GM18907 (cell line): Measurements from ENCODE around the gene MMP14.
"Not testable (repeated sequence)": the region's sequence is repeated elsewhere in the genome, so short reads cannot be mapped to it uniquely, and the experiment has no call there.

ENCODE experiments used
- ATAC-seq: cut with Tn5 transposase; IDR thresholded peaks from one replicate; pipeline ENCODE4 v1.9.1; 2021; ENCODE audit warnings: mild to moderate bottlenecking, moderate library complexity; ENCODE audit not compliant: unreplicated experiment

The MMP14 gene

GRCh38 chr14:22841311-22841710 lies 4.9 kb downstream of the MMP14 start:
- ATAC-seq = no peak

GRCh38 chr14:22841769-22842168 lies 5.4 kb downstream of the MMP14 start:
- no peak for ATAC-seq

GRCh38 chr14:22842211-22843122 lies 6.1 kb downstream of the MMP14 start:
- no peak for ATAC-seq

GRCh38 chr14:22843123-22843925 lies 6.9 kb downstream of the MMP14 start:
- no peak for ATAC-seq

- ATAC-seq = no peak
These were observed 8.1 kb downstream of the MMP14 start for GRCh38 chr14:22844221-22845102.

- ATAC-seq = no peak
These were observed 8.7 kb downstream of the MMP14 start for GRCh38 chr14:22845103-22845394.

GRCh38 chr14:22845821-22846625 lies 9.6 kb downstream of the MMP14 start:
- no peak for ATAC-seq

GRCh38 chr14:22846811-22847307 lies 10.5 kb downstream of the MMP14 start:
- no peak for ATAC-seq

GRCh38 chr14:22847661-22848341 lies 11.4 kb downstream of the MMP14 start:
- no peak for ATAC-seq

GRCh38 chr14:22848351-22849164 lies 12.2 kb downstream of the MMP14 start:
- ATAC-seq = no peak

GRCh38 chr14:22849212-22849819 lies 12.9 kb downstream of the MMP14 start:
- no peak for ATAC-seq

GRCh38 chr14:22850944-22851764 lies 14.8 kb downstream of the MMP14 start:
- ATAC-seq = no peak

- not testable (repeated sequence) for ATAC-seq
These were observed 15.8 kb downstream of the MMP14 start for GRCh38 chr14:22852178-22852577.

GRCh38 chr14:22852599-22852939 lies 16.2 kb downstream of the MMP14 start:
- ATAC-seq = no peak

GRCh38 chr14:22852940-22853767 lies 16.8 kb downstream of the MMP14 start:
- peak; percentile 67 for ATAC-seq

- ATAC-seq = not testable (repeated sequence)
These were observed 17.9 kb downstream of the MMP14 start for GRCh38 chr14:22854296-22854695.
